HEK293 (cell line): ENCODE data around the gene CYP11A1.

Experiments used
- AEBP2 ChIP-seq: fragments of 450-650 bp; formaldehyde crosslinking; IDR thresholded peaks from 2 replicates; pipeline ENCODE4 v1.5.1; 2016; ENCODE audit warnings: missing biosample characterization, missing genetic modification characterization, borderline replicate concordance
- CTCF ChIP-seq: fragments of 450-650 bp; formaldehyde crosslinking; IDR thresholded peaks from 2 replicates; pipeline ENCODE4 v1.5.1; 2016; ENCODE audit warnings: missing biosample characterization, missing genetic modification characterization
- FEZF1 ChIP-seq: fragments of 450-650 bp; formaldehyde crosslinking; IDR thresholded peaks from 2 replicates; pipeline ENCODE4 v1.5.1; 2016; ENCODE audit warnings: missing biosample characterization, missing genetic modification characterization
- PBX3 ChIP-seq: sonication (generic); formaldehyde crosslinking; IDR thresholded peaks from 2 replicates; pipeline ENCODE4 v1.8.1; 2022; ENCODE audit warnings: mild to moderate bottlenecking, moderate library complexity, missing genetic modification reagents
- PRDM4 ChIP-seq: fragments of 450-650 bp; formaldehyde crosslinking; IDR thresholded peaks from 2 replicates; pipeline ENCODE4 v1.5.1; 2017; ENCODE audit warnings: missing biosample characterization, missing genetic modification characterization
- TRIM28 ChIP-seq: IDR thresholded peaks from 2 replicates; pipeline ENCODE4 v1.6.1; 2011; ENCODE audit warnings: low read length, control low read depth, borderline replicate concordance
- WT1 ChIP-seq: fragments of 450-650 bp; formaldehyde crosslinking; IDR thresholded peaks from 2 replicates; pipeline ENCODE4 v1.5.1; 2016; ENCODE audit warnings: missing biosample characterization, missing genetic modification characterization
- ZBTB26 ChIP-seq: fragments of 450-650 bp; formaldehyde crosslinking; optimal IDR thresholded peaks from 2 replicates; pipeline ENCODE3; 2016; ENCODE audit warnings: missing biosample characterization, mild to moderate bottlenecking, missing genetic modification characterization
- ZNF112 ChIP-seq: fragments of 450-650 bp; formaldehyde crosslinking; IDR thresholded peaks from 2 replicates; pipeline ENCODE4 v1.5.0; 2017; ENCODE audit warnings: missing biosample characterization, missing genetic modification characterization
- ZNF133 ChIP-seq: fragments of 450-650 bp; formaldehyde crosslinking; IDR thresholded peaks from 2 replicates; pipeline ENCODE4 v1.5.1; 2016; ENCODE audit warnings: missing biosample characterization, missing genetic modification characterization
- ZNF148 ChIP-seq: fragments of 450-650 bp; formaldehyde crosslinking; IDR thresholded peaks from 2 replicates; pipeline ENCODE4 v1.5.0; 2017; ENCODE audit warnings: missing biosample characterization, missing genetic modification characterization, borderline replicate concordance
- ZNF184 ChIP-seq: fragments of 450-650 bp; IDR thresholded peaks from 2 replicates; pipeline ENCODE4 v1.5.1; 2018; ENCODE audit warnings: missing biosample characterization, mild to moderate bottlenecking, missing genetic modification characterization
- ZNF239 ChIP-seq: fragments of 450-650 bp; formaldehyde crosslinking; IDR thresholded peaks from 2 replicates; pipeline ENCODE4 v1.5.1; 2016; ENCODE audit warnings: missing biosample characterization, missing genetic modification characterization
- ZNF24 ChIP-seq: fragments of 450-650 bp; formaldehyde crosslinking; IDR thresholded peaks from 2 replicates; pipeline ENCODE4 v1.5.1; 2016; ENCODE audit warnings: missing biosample characterization, missing genetic modification characterization
- ZNF248 ChIP-seq: fragments of 450-650 bp; formaldehyde crosslinking; IDR thresholded peaks from 2 replicates; pipeline ENCODE4 v1.5.1; 2017; ENCODE audit warnings: missing biosample characterization, missing genetic modification characterization
- ZNF292 ChIP-seq: fragments of 450-650 bp; formaldehyde crosslinking; IDR thresholded peaks from 2 replicates; pipeline ENCODE4 v1.5.1; 2016; ENCODE audit warnings: low read depth, missing biosample characterization, missing genetic modification characterization, borderline replicate concordance
- ZNF354C ChIP-seq: fragments of 450-650 bp; formaldehyde crosslinking; IDR thresholded peaks from 2 replicates; pipeline ENCODE4 v1.5.1; 2016; ENCODE audit warnings: missing biosample characterization, missing genetic modification characterization, low read depth, borderline replicate concordance
- ZNF426 ChIP-seq: fragments of 450-650 bp; formaldehyde crosslinking; IDR thresholded peaks from 2 replicates; pipeline ENCODE4 v1.5.1; 2017; ENCODE audit warnings: missing biosample characterization, missing genetic modification characterization, mild to moderate bottlenecking, inconsistent platforms, moderate library complexity
- ZNF514 ChIP-seq: fragments of 450-650 bp; formaldehyde crosslinking; IDR thresholded peaks from 2 replicates; pipeline ENCODE4 v1.5.1; 2016; ENCODE audit warnings: missing biosample characterization, missing genetic modification characterization
- ZNF555 ChIP-seq: fragments of 450-650 bp; formaldehyde crosslinking; conservative IDR thresholded peaks from 2 replicates; pipeline ENCODE4 v1.5.1; 2017; ENCODE audit warnings: missing biosample characterization, mild to moderate bottlenecking, missing genetic modification characterization, inconsistent platforms
- ZNF660 ChIP-seq: fragments of 450-650 bp; IDR thresholded peaks from 2 replicates; pipeline ENCODE4 v1.5.1; 2018; ENCODE audit warnings: missing biosample characterization, mild to moderate bottlenecking, missing genetic modification characterization
- ZNF664 ChIP-seq: fragments of 450-650 bp; formaldehyde crosslinking; IDR thresholded peaks from 2 replicates; pipeline ENCODE4 v1.5.1; 2016; ENCODE audit warnings: missing biosample characterization, missing genetic modification characterization
- ZNF776 ChIP-seq: fragments of 450-650 bp; formaldehyde crosslinking; IDR thresholded peaks from 2 replicates; pipeline ENCODE4 v1.5.0; 2017; ENCODE audit warnings: missing biosample characterization, missing genetic modification characterization, borderline replicate concordance
- ZNF837 ChIP-seq: fragments of 450-650 bp; formaldehyde crosslinking; IDR thresholded peaks from 2 replicates; pipeline ENCODE4 v1.5.1; 2016; ENCODE audit warnings: missing biosample characterization, missing genetic modification characterization
- ZSCAN16 ChIP-seq: fragments of 450-650 bp; formaldehyde crosslinking; IDR thresholded peaks from 2 replicates; pipeline ENCODE4 v1.5.1; 2016; ENCODE audit warnings: missing biosample characterization, missing genetic modification characterization
- ZSCAN4 ChIP-seq: fragments of 450-650 bp; formaldehyde crosslinking; IDR thresholded peaks from 2 replicates; pipeline ENCODE4 v1.5.1; 2017; ENCODE audit warnings: missing biosample characterization, missing genetic modification characterization
- ZSCAN5A ChIP-seq: fragments of 450-650 bp; formaldehyde crosslinking; IDR thresholded peaks from 2 replicates; pipeline ENCODE4 v1.5.1; 2016; ENCODE audit warnings: missing biosample characterization, missing genetic modification characterization

Gene CYP11A1

GRCh38 chr15:74314795-74315438 lies 52.5 kb downstream of the CYP11A1 start (continued):
- TF ChIP-seq ZNF148: no peak
- no peak for TF ChIP-seq ZSCAN16
- TF ChIP-seq CTCF (tag by site-specific recombination): no peak
- no peak for TF ChIP-seq PRDM4 (tag by site-specific recombination)
- no peak for TF ChIP-seq ZNF776 (tag by site-specific recombination)
- no peak for TF ChIP-seq WT1 (tag by site-specific recombination)
- no peak for TF ChIP-seq FEZF1
- no peak for TF ChIP-seq ZNF239 (tag by site-specific recombination)
- no peak for TF ChIP-seq ZNF555
- TF ChIP-seq ZNF664: no peak
- TF ChIP-seq ZSCAN4 (tag by site-specific recombination): no peak
- no peak for TF ChIP-seq ZBTB26 (tag by site-specific recombination)
- no peak for TF ChIP-seq ZNF292 (tag by site-specific recombination)
- TF ChIP-seq ZNF24: no peak
- no peak for TF ChIP-seq ZNF660 (tag by site-specific recombination)
- TF ChIP-seq ZNF426: no peak
- TF ChIP-seq ZNF133 (tag by site-specific recombination): no peak
- TF ChIP-seq ZNF112 (tag by site-specific recombination): no peak
- TF ChIP-seq ZNF514 (tag by site-specific recombination): no peak
- TF ChIP-seq ZNF248 (tag by site-specific recombination): no peak
- no peak for TF ChIP-seq ZNF354C (tag by site-specific recombination)
- no peak for TF ChIP-seq TRIM28
- no peak for TF ChIP-seq ZSCAN5A (tag by site-specific recombination)
- no peak for TF ChIP-seq ZNF184 (tag by site-specific recombination)
- no peak for TF ChIP-seq ZNF837
- TF ChIP-seq PBX3 (CRISPR knock-in tag): no peak
- no peak for TF ChIP-seq AEBP2
